Panc1 (cell line): ENCODE measurements around the gene LONRF2. TPM values are rescaled to one million over a fixed set of nuclear protein-coding genes. Genes with fewer than 3 reads are reported as not detected.

Experiments used
- ATAC-seq: fragments of 200-7000 bp; cut with Tn5 transposase; 2 replicates; pipeline ENCODE4 v1.9.1; 2020; ENCODE audit warnings: mild to moderate bottlenecking, moderate library complexity
- BruUV-seq: library from RNA; stranded (reverse); fragments of 400-500 nt; replicated peaks from 2 replicates; lab custom pipeline; 2021; lab: Mats Ljungman, UMichigan
- CTCF ChIA-PET: fragments of 300-600 bp; sonication (Branson Sonifier 250); formaldehyde crosslinking; loops from one replicate; lab custom pipeline; 2022; ENCODE audit warnings: antibody characterized with exemption; lab: Charles Lee
- POLR2A ChIA-PET: fragments of 300-600 bp; sonication (Branson Sonifier 250); formaldehyde crosslinking; loops from one replicate; lab custom pipeline; 2022; ENCODE audit warnings: antibody characterized with exemption; lab: Charles Lee
- DNase-seq: peaks from one replicate; pipeline ENCODE4 v3.0.0-alpha.2; 2010; ENCODE audit warnings: low read depth, low spot score
- H3K27ac ChIP-seq: 2 replicates; pipeline ENCODE4 v1.5.1; 2011; ENCODE audit warnings: mild to moderate bottlenecking, low read length, inconsistent platforms
- H3K27me3 ChIP-seq: fragments of 200-500 bp; sonication (Bioruptor generic); 2 replicates; pipeline ENCODE4 v1.6.0; 2014; ENCODE audit warnings: low read length, inconsistent platforms; ENCODE audit not compliant: control insufficient read depth, insufficient read depth
- H3K36me3 ChIP-seq: fragments of 200-500 bp; sonication (Bioruptor generic); 2 replicates; pipeline ENCODE4 v1.5.1; 2014; ENCODE audit warnings: inconsistent platforms, mild to moderate bottlenecking, low read length, moderate library complexity; ENCODE audit not compliant: control insufficient read depth, insufficient read depth
- H3K4me1 ChIP-seq: 2 replicates; pipeline ENCODE4 v1.5.1; 2011; ENCODE audit warnings: inconsistent platforms, mild to moderate bottlenecking, low read length, moderate library complexity; ENCODE audit not compliant: control insufficient read depth, insufficient read depth
- H3K4me3 ChIP-seq, 2 experiments: 2 replicates each; pipeline ENCODE4 v1.5.1; 2011 to 2012; ENCODE audit warnings: low read depth in 2 of 2, low read length in 2 of 2, mild to moderate bottlenecking in 2 of 2, inconsistent platforms in 1 of 2, moderate library complexity in 1 of 2
- H3K9me3 ChIP-seq: fragments of 200-500 bp; sonication (Bioruptor generic); 2 replicates; pipeline ENCODE4 v1.5.1; 2014; ENCODE audit warnings: low read depth, mild to moderate bottlenecking, inconsistent platforms, low read length, moderate library complexity; ENCODE audit not compliant: control insufficient read depth, insufficient read depth
- CTCF ChIP-seq: fragments of 450-650 bp; IDR thresholded peaks from 2 replicates; pipeline ENCODE4 v1.5.1; 2017; ENCODE audit warnings: mild to moderate bottlenecking
- POLR2AphosphoS5 ChIP-seq: IDR thresholded peaks from 2 replicates; pipeline ENCODE4 v1.6.1; 2012; ENCODE audit warnings: mild to moderate bottlenecking, low read depth, low read length, moderate library complexity
- REST ChIP-seq, 2 experiments: IDR thresholded peaks; 2 replicates each; pipeline ENCODE4 v1.6.1; 2011 to 2012; ENCODE audit warnings: low read depth in 2 of 2, control low read depth in 1 of 2, low read length in 1 of 2, mild to moderate bottlenecking in 1 of 2, moderate library complexity in 1 of 2; ENCODE audit not compliant: insufficient read depth in 1 of 2
- SIN3A ChIP-seq: IDR thresholded peaks from 2 replicates; pipeline ENCODE4 v1.6.1; 2012; ENCODE audit warnings: low read depth, mild to moderate bottlenecking, low read length, moderate library complexity, borderline replicate concordance; ENCODE audit not compliant: insufficient read depth
- TCF7L2 ChIP-seq: IDR thresholded peaks from 2 replicates; pipeline ENCODE4 v1.6.1; 2011; ENCODE audit warnings: mild to moderate bottlenecking, low read depth, low read length, inconsistent platforms
- in situ Hi-C: cut with HindIII; loops from 2 replicates; pipeline ENCODE4 v1.10.0; 2016; ENCODE audit warnings: low sequenced_read_pairs, low pct_unique_long_range_greater_than_20kb
- intact Hi-C: fragments of 100-400 bp; cut with micrococcal nuclease; formaldehyde crosslinking; loops from one replicate; pipeline ENCODE4 v1.10.0; 2022; ENCODE audit not compliant: unreplicated experiment
- total RNA-seq: library from RNA; stranded (reverse); gene quantifications from one replicate; pipeline ENCODE4 v1.2.1, GENCODE V29; 2021; ENCODE audit not compliant: unreplicated experiment

Gene LONRF2
- total RNA-seq, 1 experiment from 2014 or later = 12.9 TPM

DNA sequence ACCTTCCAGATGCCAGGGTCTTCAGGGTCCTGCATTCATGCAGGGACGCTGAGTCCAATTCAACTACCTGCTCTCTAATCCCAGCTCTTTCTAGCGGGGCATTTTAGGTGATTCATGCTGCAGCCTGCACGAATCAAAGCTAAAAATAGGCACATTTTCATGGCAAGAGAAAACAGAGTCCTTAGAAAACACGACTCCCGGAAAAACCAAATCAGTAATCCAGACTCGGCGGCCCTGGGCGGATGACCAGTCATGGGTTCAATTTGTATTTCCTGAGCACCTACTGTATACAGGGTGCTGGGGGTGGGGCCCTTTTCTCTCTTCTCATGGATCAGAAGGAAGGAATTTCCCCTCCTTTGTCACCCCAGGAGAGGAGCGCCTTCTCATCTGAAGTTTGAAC lies 64.4 kb downstream of the LONRF2 start:
- no peak for ATAC-seq
- no peak for TF ChIP-seq REST (IDR thresholded peaks at IDR 0.05; ENCODE audit: insufficient read depth in 1 of 2, low read depth in 2 of 2, low read length in 1 of 2)
- no peak for TF ChIP-seq TCF7L2
- TF ChIP-seq CTCF = no peak
- TF ChIP-seq SIN3A = no peak
- no peak for TF ChIP-seq POLR2AphosphoS5
- Histone ChIP-seq H3K36me3 (no peaks in the 10 kb centered on the region), H3K4me3 (no peak overlapping the region), H3K4me1 (peaks cover under 1% of the 10 kb centered on the region; the same call in 1 of the 2 replicates), H3K27ac (no peak overlapping the region), H3K9me3 (no peaks in the 10 kb centered on the region), H3K27me3 (no peaks in the 10 kb centered on the region)
- ChIA-PET POLR2A (no interaction called here), CTCF (no interaction called here)
- intact Hi-C loops (no loop called here), in situ Hi-C loops (no loop called here)
- no TSS peak for BruUV-seq
- no peak for DNase-seq

DNA sequence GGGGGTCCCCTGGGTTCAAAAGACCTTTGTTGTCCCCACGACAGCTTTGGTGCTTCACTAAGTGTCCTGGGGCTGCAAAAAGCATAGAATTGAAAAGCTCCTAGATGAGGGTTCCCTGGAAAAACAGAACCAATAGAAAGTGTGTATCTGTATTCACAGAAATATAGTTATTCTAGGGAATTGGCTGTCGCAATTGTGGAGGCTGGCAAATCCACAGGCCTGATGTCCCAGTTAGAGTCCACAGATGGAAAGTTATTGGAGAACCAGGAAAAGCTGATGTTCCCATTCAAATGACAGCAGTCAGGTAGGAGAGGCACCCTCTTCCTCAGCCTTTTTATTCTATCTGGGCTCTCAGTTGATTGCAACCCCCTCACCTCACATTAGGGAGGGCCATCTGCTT lies 65.5 kb downstream of the LONRF2 start:
- no TSS peak for BruUV-seq
- ATAC-seq (no peak), DNase-seq (no peak)
- POLR2A ChIA-PET = no interaction called here
- CTCF ChIA-PET = no interaction called here
- intact Hi-C loops (no loop called here), in situ Hi-C loops (no loop called here)
- TF ChIP-seq CTCF (no peak), POLR2AphosphoS5 (no peak), TCF7L2 (no peak), REST (IDR thresholded peaks at IDR 0.05; ENCODE audit: insufficient read depth in 1 of 2, low read depth in 2 of 2, low read length in 1 of 2) (no peak), SIN3A (no peak)
- no peaks in the 10 kb centered on the region for H3K36me3 ChIP-seq
- H3K27ac ChIP-seq = no peak overlapping the region
- no peaks in the 10 kb centered on the region for H3K9me3 ChIP-seq
- H3K4me1 ChIP-seq = no peaks in the 10 kb centered on the region; the same call in 1 of the 2 replicates
- no peak overlapping the region for H3K4me3 ChIP-seq
- H3K27me3 ChIP-seq = no peaks in the 10 kb centered on the region
